ENCODE results near the gene CFAP74. TPM values are rescaled to one million over a fixed set of nuclear protein-coding genes. Genes with fewer than 3 reads are reported as not detected.

Gene CFAP74
- total RNA-seq, 1 donor from 2014 or later, result not detected

- no peak overlapping the region for H3K4me3 ChIP-seq (ENCODE audit: low read depth, low read length)
- no peak for TF ChIP-seq CTCF (conservative IDR thresholded peaks at IDR 0.05; ENCODE audit: low read depth, low read length)
- DNase-seq (ENCODE audit: low read depth), result no peak
Measured at GRCh38 chr1:1941868-1942752, 61.5 kb downstream of the CFAP74 start.

- TF ChIP-seq CTCF (conservative IDR thresholded peaks at IDR 0.05; ENCODE audit: low read depth, low read length), result no peak
- no peak overlapping the region for H3K4me3 ChIP-seq (ENCODE audit: low read depth, low read length)
- DNase-seq (ENCODE audit: low read depth), result no peak
Measured at GRCh38 chr1:1941211-1941841, 62.3 kb downstream of the CFAP74 start.

- no peak overlapping the region for H3K4me3 ChIP-seq (ENCODE audit: low read depth, low read length)
- no peak for TF ChIP-seq CTCF (conservative IDR thresholded peaks at IDR 0.05; ENCODE audit: low read depth, low read length)
- no peak for DNase-seq (ENCODE audit: low read depth)
Measured at GRCh38 chr1:1940123-1940425, 63.5 kb downstream of the CFAP74 start.

GRCh38 chr1:1939296-1940122 lies 64.1 kb downstream of the CFAP74 start:
- no peak for TF ChIP-seq CTCF (conservative IDR thresholded peaks at IDR 0.05; ENCODE audit: low read depth, low read length)
- no peak for DNase-seq (ENCODE audit: low read depth)

GRCh38 chr1:1938613-1939295 lies 64.8 kb downstream of the CFAP74 start:
- no peak for DNase-seq (ENCODE audit: low read depth)
- no peak for TF ChIP-seq CTCF (conservative IDR thresholded peaks at IDR 0.05; ENCODE audit: low read depth, low read length)
- H3K4me3 ChIP-seq (ENCODE audit: low read depth, low read length), result no peak overlapping the region

More at GRCh38 chr1:1939296-1940122, 64.1 kb downstream of the CFAP74 start:
- H3K4me3 ChIP-seq (ENCODE audit: low read depth, low read length), result no peak overlapping the region

- DNase-seq (ENCODE audit: low read depth), result no peak
- TF ChIP-seq CTCF (conservative IDR thresholded peaks at IDR 0.05; ENCODE audit: low read depth, low read length), result no peak
- no peak overlapping the region for H3K4me3 ChIP-seq (ENCODE audit: low read depth, low read length)
Measured at GRCh38 chr1:1938276-1938573, 65.4 kb downstream of the CFAP74 start.

Measured in epithelial cell of proximal tubule (primary cell).